Dedifferentiated amniotic fluid mesenchymal stem cell (primary cell): ENCODE data around the gene VEGFA.

Experiments used
- DNase-seq: peaks from one replicate; pipeline ENCODE4 v3.0.0-alpha.2; 2016; ENCODE audit errors: extremely low spot score

The VEGFA gene

GRCh38 chr6:43759136-43759906 lies 10.7 kb upstream of the VEGFA start:
- no peak for DNase-seq

GRCh38 chr6:43759907-43760206 lies 10.2 kb upstream of the VEGFA start:
- DNase-seq = no peak

- DNase-seq = no peak
These were observed 9.5 kb upstream of the VEGFA start for GRCh38 chr6:43760210-43761168.

GRCh38 chr6:43761666-43762409 lies 8.2 kb upstream of the VEGFA start:
- no peak for DNase-seq

GRCh38 chr6:43762410-43762768 lies 7.6 kb upstream of the VEGFA start:
- DNase-seq = no peak

- no peak for DNase-seq
These were observed 6.9 kb upstream of the VEGFA start for GRCh38 chr6:43762966-43763695.

- no peak for DNase-seq
These were observed 6.0 kb upstream of the VEGFA start for GRCh38 chr6:43763812-43764522.

- no peak for DNase-seq
These were observed 5.2 kb upstream of the VEGFA start for GRCh38 chr6:43764772-43765171.

- no peak for DNase-seq
These were observed 4.1 kb upstream of the VEGFA start for GRCh38 chr6:43765776-43766499.

- DNase-seq = no peak
These were observed 3.5 kb upstream of the VEGFA start for GRCh38 chr6:43766500-43766853.

- no peak for DNase-seq
These were observed 3.0 kb upstream of the VEGFA start for GRCh38 chr6:43766964-43767461.

- no peak for DNase-seq
These were observed 2.2 kb upstream of the VEGFA start for GRCh38 chr6:43767553-43768505.

GRCh38 chr6:43768506-43768860 lies 1.5 kb upstream of the VEGFA start:
- no peak for DNase-seq

- DNase-seq = no peak
These were observed 957 bp upstream of the VEGFA start for GRCh38 chr6:43768983-43769525.

- peak; percentile 56 for DNase-seq
These were observed 580 bp downstream of the VEGFA start for GRCh38 chr6:43770372-43771209.

GRCh38 chr6:43771210-43771857 lies 1.3 kb downstream of the VEGFA start:
- DNase-seq = peak; percentile 32

GRCh38 chr6:43771858-43772680 lies 2.1 kb downstream of the VEGFA start:
- DNase-seq = no peak
